Measurements from ENCODE around the gene CSGALNACT2. TPM values are rescaled to one million over a fixed set of nuclear protein-coding genes. Genes with fewer than 3 reads are reported as not detected.

CSGALNACT2 gene
- total RNA-seq, 1 experiment from 2014 or later = 9.0 TPM

GRCh38 chr10:43192884-43193283 is 54.6 kb downstream of the CSGALNACT2 start:
- in situ Hi-C loops (cut with HindIII; ENCODE audit: low pct_unique_long_range_greater_than_20kb, low sequenced_read_pairs) = no loop called here

GRCh38 chr10:43193496-43194080 is 55.3 kb downstream of the CSGALNACT2 start:
- in situ Hi-C loops (cut with HindIII; ENCODE audit: low pct_unique_long_range_greater_than_20kb, low sequenced_read_pairs) = no loop called here
- DNase-seq (ENCODE audit: low read depth) = no peak

More at GRCh38 chr10:43192884-43193283, 54.6 kb downstream of the CSGALNACT2 start:
- DNase-seq (ENCODE audit: low read depth) = no peak

- in situ Hi-C loops (cut with HindIII; ENCODE audit: low pct_unique_long_range_greater_than_20kb, low sequenced_read_pairs) = no loop called here
- no peak for DNase-seq (ENCODE audit: low read depth)
Observed at GRCh38 chr10:43194266-43194665, 56.0 kb downstream of the CSGALNACT2 start.

- DNase-seq (ENCODE audit: low read depth) = no peak
- in situ Hi-C loops (cut with HindIII; ENCODE audit: low pct_unique_long_range_greater_than_20kb, low sequenced_read_pairs) = no loop called here
Observed at GRCh38 chr10:43194859-43195258, 56.6 kb downstream of the CSGALNACT2 start.

GRCh38 chr10:43195557-43195956 is 57.3 kb downstream of the CSGALNACT2 start:
- in situ Hi-C loops (cut with HindIII; ENCODE audit: low pct_unique_long_range_greater_than_20kb, low sequenced_read_pairs) = no loop called here
- DNase-seq (ENCODE audit: low read depth) = no peak

- DNase-seq (ENCODE audit: low read depth) = no peak
- in situ Hi-C loops (cut with HindIII; ENCODE audit: low pct_unique_long_range_greater_than_20kb, low sequenced_read_pairs) = no loop called here
Observed at GRCh38 chr10:43196131-43196980, 58.1 kb downstream of the CSGALNACT2 start.

- in situ Hi-C loops (cut with HindIII; ENCODE audit: low pct_unique_long_range_greater_than_20kb, low sequenced_read_pairs) = no loop called here
- DNase-seq (ENCODE audit: low read depth) = no peak
Observed at GRCh38 chr10:43196981-43197833, 59.0 kb downstream of the CSGALNACT2 start.

- no peak for DNase-seq (ENCODE audit: low read depth)
- in situ Hi-C loops (cut with HindIII; ENCODE audit: low pct_unique_long_range_greater_than_20kb, low sequenced_read_pairs) = no loop called here
Observed at GRCh38 chr10:43197834-43198681, 59.8 kb downstream of the CSGALNACT2 start.

- DNase-seq (ENCODE audit: low read depth) = no peak
- in situ Hi-C loops (cut with HindIII; ENCODE audit: low pct_unique_long_range_greater_than_20kb, low sequenced_read_pairs) = no loop called here
Observed at GRCh38 chr10:43198682-43199005, 60.4 kb downstream of the CSGALNACT2 start.

- in situ Hi-C loops (cut with HindIII; ENCODE audit: low pct_unique_long_range_greater_than_20kb, low sequenced_read_pairs) = no loop called here
- no peak for DNase-seq (ENCODE audit: low read depth)
Observed at GRCh38 chr10:43199088-43199683, 60.9 kb downstream of the CSGALNACT2 start.

GRCh38 chr10:43199684-43200537 is 61.7 kb downstream of the CSGALNACT2 start:
- no peak for DNase-seq (ENCODE audit: low read depth)
- in situ Hi-C loops (cut with HindIII; ENCODE audit: low pct_unique_long_range_greater_than_20kb, low sequenced_read_pairs) = no loop called here

GRCh38 chr10:43200538-43201390 is 62.5 kb downstream of the CSGALNACT2 start:
- no peak for DNase-seq (ENCODE audit: low read depth)
- in situ Hi-C loops (cut with HindIII; ENCODE audit: low pct_unique_long_range_greater_than_20kb, low sequenced_read_pairs) = no loop called here

- in situ Hi-C loops (cut with HindIII; ENCODE audit: low pct_unique_long_range_greater_than_20kb, low sequenced_read_pairs) = no loop called here
- DNase-seq (ENCODE audit: low read depth) = no peak
Observed at GRCh38 chr10:43201545-43202131, 63.4 kb downstream of the CSGALNACT2 start.

GRCh38 chr10:43202224-43202656 is 64.0 kb downstream of the CSGALNACT2 start:
- DNase-seq (ENCODE audit: low read depth) = no peak
- in situ Hi-C loops (cut with HindIII; ENCODE audit: low pct_unique_long_range_greater_than_20kb, low sequenced_read_pairs) = no loop called here

GRCh38 chr10:43202657-43203447 is 64.6 kb downstream of the CSGALNACT2 start:
- in situ Hi-C loops (cut with HindIII; ENCODE audit: low pct_unique_long_range_greater_than_20kb, low sequenced_read_pairs) = no loop called here
- DNase-seq (ENCODE audit: low read depth) = no peak

All from Caki2 (cell line).